HK-2 (cell line): ENCODE measurements around the gene NCKAP1.
"Not testable (repeated sequence)": the region's sequence is repeated elsewhere in the genome, so short reads cannot be mapped to it uniquely, and the experiment has no call there.

Experiments
- DNase-seq: peaks from one replicate; pipeline ENCODE4 v3.0.0-alpha.2; 2018; ENCODE audit not compliant: unreplicated experiment

NCKAP1 gene

DNA sequence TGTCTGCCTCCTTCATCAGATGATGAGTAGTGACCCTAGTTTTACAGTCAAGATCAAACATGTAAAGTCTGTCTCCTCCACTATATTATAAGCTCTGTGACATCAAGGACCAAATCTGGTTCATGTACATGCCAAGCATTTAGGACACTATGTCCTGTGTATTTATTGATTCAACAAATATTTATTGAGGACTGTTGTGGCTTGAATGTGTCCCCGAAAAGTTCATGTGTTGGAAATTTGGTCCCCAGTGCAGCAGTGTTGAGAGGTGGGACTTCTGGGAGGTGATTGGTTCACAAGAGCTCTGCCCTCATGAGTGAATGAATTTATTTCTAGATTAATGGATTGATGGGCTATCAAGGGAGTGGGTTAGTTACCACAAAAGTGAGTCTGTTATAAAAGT is 125.2 kb downstream of the NCKAP1 start:
- no peak for DNase-seq

DNA sequence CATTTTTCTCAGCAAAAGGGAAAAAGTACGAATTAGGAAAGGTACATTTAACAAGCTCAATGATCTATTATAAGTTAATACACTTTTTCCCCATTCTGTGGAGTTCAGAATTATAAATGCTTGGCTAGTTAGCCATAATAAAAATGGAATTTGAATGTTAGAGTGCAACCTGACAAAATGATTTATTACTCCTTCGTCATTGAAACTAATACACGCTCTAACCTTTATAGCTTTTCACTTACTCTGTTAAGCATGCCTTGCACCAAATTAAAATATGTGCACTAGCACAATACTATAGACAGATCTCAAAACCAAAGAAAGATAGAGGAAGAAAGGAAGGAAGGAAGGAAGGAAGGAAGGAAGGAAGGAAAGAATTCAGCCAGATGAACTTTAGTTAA is 125.7 kb downstream of the NCKAP1 start:
- DNase-seq: no peak

DNA sequence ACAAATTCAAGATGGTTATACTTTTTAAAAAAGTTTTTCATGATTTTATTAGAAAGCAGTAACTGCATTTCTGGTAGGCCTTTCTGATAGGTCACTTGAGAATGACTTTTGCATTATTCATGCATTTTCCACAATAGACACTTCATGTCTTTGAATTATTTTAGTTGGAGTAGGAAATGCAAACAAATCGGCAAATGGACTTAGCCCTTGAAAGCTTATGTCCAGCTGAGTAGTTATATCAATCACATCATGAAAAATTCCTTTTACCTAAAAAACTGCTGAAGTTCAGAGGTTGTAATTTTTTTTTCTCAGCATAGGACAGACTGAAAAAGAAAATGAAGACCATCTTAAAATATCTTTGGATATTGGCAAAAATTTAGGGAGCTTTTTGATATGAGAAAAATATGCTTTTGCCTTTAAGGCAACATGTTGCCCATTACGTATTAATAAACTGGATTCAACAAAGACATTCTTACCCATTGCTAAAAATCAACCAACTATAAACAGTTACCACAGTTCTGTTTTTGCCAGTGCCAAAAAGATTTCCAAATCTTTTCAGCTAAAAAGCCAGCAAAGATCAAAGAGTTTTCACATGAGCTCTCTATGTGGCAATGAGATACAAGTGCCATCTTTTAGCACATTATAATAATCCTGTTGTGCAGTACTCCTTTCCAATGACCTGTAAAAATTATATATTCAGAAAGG is 126.3 kb downstream of the NCKAP1 start:
- DNase-seq: no peak

DNA sequence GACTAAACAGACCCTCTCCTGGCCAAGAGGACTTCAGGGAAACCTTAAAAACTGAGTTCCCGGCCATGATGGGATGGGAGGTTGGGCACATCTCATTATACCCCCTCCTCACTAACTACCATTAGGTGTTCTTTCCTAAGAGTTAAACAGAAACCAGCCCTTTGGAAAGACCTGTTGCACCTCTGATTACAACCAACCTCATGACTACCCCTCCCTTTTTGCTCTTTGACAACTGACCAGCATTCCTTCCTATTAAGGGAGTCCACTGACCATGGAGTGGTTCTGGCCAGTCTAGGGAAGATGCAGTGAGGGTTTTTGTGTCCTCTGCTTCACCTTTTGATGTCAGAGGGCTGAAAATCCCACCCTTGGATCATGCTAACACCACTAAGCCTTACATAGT is 127.3 kb downstream of the NCKAP1 start:
- DNase-seq: no peak

DNA sequence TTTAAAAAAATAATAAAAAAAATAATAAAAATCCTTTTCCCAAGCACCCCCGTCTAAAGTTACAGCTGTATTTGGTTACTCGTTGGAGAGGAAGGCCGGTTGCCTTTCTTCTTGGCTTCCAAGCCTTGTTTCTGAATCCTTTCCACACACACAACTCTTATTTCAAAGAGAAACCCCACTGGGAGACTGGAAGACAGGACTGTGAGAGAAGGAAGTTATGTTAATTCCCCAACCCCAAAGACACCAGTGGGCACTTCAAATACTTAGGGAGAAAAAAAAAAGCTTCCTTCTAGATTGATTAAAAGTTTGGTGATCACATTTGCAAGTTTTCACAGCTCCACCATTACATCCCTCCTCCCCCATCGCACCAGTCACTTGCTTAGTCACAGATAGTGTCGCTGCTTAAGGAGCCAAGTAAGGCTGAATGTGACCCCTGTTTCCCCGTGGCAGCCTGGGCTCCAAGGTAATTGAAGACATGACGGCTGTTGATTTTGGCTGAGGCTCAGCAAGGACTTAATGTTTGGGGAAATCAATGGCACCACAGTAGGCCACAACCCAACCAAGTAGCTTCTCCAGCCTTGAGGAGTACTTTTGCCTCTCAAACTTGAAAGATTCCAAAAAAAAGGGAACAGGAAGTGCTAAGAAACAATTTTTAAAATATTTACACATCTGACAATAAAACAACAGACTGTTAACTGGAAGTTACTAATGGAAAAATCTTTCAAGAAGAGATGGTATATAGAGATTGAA is 131.0 kb downstream of the NCKAP1 start:
- DNase-seq: no peak

DNA sequence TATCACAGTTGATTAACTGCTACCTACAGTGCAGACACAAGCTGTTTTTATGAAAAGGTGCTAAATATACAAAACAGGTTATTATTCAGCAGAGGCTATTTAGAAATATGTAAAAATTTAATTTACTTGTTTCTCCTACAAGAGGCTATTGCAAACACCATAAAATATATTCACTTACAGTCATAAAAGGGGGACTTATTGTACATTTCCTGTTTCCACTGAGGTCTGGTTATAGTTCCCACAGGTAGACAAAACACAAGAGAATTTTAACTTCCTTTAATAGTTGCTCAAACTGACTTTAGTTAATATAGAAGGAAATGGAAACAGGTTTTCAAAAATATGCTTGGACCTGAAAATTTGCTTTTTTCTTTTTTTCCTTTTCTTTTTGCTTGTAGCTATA is 131.8 kb downstream of the NCKAP1 start:
- no peak for DNase-seq

DNA sequence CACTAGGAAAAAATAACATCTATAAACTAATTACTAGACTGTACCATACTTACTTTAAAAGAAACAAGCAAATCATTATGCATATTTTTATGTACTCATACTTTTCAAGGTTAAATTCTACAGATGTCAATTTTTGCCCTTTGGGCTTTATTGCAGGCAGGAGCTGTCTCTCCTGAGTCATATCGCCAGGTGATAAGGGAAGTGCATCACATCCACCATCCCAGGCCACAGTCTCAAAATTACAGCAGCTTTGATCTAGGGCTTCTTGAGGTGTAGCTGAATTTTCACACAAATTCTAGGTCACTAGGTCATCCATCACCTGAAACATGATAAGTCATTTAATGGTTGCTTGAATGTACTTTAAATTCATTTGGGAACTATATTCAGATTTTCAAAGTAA is 133.4 kb downstream of the NCKAP1 start:
- DNase-seq: no peak

DNA sequence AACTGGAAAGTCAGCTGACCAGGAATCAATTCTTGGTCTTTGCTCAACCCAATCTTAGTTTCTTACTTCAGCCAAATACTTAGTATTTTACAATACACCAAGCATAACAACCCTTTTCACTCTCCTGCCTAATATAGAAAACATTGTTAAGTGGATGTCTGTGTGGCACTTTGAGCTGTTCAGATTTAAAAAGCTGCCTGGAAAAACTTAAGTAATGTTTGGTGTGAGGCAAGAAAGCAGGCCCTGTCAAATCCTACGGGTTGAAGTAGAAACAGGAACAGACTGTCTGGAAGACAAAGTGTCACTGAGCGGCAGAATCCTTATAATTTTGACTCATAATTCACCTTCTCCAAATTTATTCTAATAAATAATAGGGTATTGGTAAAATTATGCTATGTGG is 134.7 kb downstream of the NCKAP1 start:
- DNase-seq: no peak

DNA sequence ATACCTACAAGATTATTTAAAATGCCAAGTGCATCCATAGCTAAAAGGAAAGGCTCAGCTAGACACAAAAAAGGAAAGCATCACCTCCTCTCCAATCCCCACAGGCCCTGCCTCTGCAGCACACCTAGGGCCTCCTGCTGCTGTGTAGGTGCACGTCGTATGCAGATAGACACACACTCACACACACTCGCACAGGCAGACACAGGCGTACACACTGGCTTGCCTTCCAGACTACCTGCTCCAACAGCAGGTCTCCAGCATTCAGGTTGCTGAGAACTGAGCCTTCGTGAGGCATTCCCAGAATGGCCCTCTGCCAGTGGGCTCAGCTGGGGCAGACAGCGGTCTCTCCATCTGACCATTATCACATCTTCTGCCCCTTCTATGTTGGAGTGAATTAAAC is 136.5 kb downstream of the NCKAP1 start:
- DNase-seq: no peak

DNA sequence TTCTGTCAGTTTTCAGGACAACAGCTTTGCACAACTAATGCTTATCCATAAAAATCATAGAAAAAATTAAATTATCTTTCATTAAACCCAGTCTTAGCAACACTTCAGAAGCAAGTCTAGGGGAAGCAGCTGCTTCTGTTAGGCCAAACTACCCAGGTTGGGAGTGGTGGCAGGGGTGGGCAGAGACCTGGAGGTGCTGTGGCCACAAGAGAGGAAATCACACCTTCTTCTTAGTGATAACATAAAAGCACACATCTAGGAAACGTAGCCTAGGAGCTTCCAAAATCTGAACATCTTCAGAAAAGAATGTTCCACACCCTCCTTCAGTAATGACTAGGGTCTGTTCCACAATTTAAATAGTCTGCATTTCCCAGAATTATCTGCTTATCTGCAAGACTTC is 139.5 kb downstream of the NCKAP1 start:
- no peak for DNase-seq

DNA sequence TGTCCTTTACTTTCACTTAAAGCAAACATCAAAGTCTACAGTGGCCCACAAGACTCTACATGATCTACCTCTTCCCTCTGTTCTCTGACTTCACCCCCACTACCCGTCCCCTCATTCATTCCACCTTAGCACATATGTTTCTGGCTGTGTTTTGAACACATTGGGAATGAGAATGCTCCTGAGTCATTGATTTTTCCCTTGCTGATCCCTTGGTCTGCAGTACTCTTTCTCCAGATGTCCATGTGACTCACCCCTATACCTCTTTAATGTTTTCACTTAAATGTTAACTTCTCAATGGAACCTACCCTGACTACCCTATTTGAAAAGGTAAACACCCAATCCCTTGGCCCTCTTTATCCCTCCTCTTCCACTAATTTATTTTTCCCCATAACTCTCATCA is 141.1 kb downstream of the NCKAP1 start:
- no peak for DNase-seq

DNA sequence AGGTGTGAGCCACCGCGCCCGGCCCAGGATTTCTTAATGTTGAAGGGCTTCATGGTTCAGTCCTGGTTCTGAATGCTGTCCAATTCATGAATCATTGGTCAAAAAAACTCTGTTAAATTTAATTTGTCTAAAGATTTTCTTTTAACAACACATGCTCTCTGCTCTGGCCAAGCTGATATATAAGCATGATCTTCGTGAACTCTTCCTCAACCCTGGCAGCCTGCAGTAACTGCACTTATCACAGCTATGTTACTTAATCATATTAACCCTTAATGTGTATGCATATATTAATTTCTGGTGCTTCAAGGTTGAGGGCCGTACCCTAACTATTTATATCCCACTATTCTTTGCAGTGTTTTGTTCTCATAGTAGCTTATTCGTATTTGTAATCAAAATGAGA is 142.5 kb downstream of the NCKAP1 start:
- DNase-seq: no peak

DNA sequence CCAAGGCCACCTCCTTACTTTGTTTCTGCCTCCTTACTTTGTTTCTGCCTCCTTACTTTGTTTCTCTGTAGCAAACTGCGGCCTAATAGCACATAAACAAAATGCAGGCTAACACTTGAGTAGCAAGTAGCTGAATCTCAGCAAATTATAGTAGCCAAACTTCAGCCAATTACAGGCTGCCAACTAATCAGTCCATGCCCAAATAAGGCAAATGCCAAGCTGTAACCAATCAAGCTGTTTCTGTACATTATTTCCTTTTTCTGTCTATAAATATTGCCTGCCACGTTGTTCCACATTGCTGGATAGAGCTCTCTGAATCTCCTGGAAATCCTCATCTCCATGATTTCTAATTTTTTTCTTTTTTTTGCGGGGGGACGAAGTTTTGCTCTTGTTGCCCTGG is 143.1 kb downstream of the NCKAP1 start:
- no peak for DNase-seq

DNA sequence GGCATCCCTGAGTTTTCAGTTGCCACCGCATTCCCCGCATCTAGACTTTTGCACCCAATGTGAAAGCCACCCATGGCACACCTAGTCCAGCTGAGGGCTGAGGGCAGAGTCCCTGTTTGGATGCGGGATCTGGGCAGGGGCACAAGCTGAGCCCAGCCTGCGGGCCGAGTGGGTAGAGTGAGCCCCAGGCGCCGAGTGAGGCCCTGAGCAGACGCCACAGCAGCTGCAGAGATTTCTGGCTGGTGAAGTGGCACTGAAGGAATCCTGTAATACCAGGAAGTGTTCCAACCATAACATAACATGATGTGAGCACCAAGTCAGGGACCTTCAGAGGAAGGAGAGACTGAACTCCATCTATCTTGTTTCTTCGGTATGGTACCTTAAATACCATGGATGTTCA is 144.1 kb downstream of the NCKAP1 start:
- DNase-seq: no peak

DNA sequence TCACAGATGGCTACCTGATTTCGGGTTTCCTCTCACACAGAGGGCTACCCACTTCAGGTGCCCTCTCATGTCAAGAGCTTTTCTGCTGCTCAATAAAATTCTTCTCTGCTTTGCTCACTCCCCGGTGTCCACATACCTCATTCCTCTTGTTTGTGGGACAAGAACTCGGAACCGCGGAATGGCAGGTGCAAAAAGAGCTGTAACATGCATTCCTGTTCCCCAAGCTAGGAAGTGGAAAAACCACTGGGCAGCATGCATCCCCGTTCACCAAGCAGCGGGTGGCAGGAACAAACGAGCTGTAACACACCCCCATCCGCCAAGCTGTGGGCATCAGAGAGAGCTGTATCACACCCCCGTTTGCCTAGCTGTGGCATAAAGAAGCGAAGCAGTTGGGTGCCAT is 144.6 kb downstream of the NCKAP1 start:
- DNase-seq: no peak

DNA sequence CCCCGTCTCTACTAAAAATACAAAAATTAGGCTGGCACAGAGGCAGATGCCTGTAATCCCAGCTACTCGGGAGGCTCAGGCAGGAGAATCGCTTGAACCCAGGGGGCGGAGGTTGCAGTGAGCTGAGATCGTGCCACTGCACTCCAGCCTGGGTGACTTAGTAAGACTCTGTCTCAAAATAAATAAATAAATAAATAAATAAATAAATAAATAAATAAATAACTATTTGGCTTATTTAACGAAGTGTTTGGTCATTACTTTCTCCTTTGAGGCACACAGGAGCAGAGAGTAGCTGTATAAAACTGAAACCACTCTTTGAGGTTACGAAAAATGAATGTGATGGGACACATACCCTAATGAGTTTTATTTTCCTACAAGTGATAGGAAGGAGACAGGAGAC is 145.2 kb downstream of the NCKAP1 start:
- DNase-seq: not testable (repeated sequence)

DNA sequence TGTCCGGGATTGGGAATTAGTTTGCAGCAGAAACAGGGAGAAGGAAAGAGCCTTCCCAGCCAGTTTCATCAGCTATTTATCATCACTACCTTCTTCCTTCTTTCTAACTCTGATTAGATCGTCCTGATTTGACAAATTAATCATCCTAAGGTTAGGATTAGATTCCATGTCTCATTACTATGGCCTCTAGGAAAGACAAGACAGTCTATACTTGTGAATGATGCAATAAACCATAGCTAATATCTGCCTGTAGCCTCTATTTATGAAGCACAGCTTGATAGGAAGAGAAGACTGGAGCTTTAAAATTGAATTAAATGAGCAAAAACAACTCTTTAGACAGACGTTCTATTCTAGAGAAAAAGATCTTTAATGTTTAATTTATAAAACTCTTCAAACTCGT is 146.6 kb downstream of the NCKAP1 start:
- DNase-seq: no peak

DNA sequence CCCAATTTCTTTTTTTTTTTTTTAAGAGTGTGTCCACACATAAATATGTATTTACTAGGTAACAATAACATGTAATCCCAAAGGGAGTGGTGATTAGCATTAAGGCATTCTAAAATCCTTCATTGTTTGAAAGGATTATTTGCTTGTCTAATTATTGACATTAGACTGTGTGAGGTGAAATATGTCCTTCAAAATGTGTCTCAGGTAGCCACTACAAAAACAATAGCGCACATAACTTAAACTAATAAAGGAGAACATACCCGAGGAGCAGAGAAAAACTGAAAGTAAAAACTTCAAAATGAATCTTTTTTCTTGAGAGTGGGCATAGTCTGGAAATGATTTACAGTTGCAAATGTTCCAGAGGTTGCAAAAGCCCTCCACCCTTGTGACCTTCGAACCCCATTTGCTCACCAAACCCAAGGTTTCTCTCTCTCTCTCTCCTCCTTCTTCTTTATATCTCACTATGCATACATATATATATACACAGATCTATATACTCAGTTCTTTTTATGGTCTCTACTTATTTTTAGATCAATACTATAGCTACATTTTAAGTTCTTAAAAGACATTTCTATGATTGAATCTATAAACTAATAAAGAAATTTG is 147.4 kb downstream of the NCKAP1 start:
- DNase-seq: no peak

DNA sequence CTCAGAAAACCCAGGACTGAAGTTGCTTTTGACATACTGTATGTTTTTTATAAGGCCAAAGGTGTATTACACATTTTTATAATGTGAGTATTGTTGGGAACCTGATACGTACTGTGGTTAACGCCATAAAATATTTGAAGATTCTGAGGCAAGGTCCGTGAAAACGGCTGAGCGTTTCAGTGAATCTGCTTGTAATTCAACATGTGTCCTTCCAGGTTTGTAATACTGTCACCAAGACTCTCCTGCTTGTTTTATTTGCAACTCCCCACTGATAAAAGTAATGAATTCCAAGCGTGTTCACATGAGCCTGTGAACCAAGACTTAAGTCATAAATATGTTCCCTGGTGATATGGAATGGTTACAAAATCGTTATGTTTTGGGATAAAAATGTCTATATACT is 148.0 kb downstream of the NCKAP1 start:
- DNase-seq: no peak

DNA sequence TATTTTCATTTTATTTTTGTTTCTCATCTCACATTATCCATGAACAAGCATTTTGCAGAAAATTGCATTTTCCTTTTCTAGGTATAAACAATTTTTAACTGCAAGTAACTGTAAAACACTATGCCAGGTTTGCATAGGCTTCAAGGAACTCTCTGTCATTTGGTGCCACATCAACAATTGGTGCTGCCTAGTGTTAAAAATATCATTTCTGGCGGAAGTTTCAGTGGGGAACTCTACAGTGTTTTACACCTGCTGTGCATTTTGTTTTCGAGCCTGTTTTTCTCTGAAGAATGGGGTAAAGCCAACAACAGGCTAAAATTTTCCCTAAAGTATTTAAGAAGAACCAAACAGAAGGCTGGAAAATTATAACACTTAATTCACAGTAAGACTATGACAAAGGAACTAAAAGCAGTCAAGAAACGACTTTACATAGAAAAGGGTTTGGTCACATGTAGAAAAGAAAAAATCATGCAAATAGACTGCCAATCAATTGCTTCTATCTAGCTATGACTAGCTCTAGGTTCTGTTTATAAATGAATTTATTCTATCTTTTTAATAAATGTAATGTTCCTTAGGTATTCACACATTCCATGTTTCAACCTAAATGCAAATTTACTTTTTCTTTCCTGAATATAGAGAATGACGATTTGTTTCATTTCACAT is 150.4 kb downstream of the NCKAP1 start:
- no peak for DNase-seq

DNA sequence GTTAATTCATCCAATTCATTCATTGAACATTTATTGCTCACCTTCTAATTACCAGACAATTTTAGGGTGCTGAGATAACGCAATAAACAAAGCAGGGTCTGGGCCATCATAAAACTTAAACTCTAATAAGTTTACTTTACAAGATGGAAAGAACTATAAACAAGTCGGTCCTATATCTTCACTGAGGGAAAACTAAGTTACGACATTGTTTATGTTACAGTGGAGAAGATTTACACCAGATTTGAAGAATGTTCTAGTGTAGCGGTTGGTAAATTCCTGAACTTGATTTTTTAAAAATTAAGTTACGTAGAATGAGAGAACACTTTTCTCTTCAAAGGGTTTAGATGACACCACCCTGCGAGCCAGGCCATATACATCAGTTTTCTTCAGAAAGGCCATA is 151.2 kb downstream of the NCKAP1 start:
- DNase-seq: no peak

DNA sequence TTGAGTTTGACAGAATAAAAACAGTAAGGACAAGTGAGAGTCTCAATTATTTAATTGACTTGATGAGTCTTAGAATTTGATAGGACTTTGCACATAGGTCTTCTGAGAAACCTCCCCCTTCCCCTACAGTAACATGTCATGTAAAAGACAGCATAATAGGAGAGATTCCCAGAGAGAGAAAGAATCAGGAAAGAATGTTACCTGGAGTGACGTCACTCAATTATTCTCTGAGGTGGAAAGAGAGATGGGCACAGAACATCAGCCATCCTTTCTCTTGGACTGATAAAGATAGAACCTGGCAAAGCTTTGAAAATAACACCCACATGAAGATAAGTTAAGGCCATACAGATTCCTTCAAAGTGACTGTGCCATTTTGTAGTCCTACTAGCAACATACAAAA is 152.5 kb downstream of the NCKAP1 start:
- no peak for DNase-seq

DNA sequence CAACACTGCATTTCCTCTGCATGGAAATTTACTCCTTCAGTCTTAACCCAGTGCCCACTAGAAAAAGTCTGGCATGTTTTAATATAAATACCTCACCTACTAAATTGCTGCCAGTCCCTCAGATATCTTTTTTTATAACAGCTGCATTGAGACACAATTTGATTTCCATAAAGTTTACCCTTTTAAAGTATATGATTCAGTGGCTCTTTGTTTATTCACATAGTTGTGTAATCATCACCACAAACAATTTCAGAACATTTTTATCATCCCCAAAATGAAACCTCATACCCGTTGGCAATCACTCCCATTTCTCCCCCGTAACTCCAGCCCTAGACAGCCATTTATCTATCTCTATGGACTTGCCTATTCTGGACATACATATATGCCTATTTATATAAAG is 154.8 kb downstream of the NCKAP1 start:
- DNase-seq: no peak
